ENCODE measurements around the gene ABCC2. TPM values are rescaled to one million over a fixed set of nuclear protein-coding genes. Genes with fewer than 3 reads are reported as not detected.

ABCC2 gene
- total and polyA plus RNA-seq, 8 donors, result 0.67 to 1.7 (median 1.1) TPM

- TF ChIP-seq CTCF (IDR thresholded peaks at IDR 0.05), result no peak
- FAIRE-seq (no peak), ATAC-seq (no peak), DNase-seq (no peak)
- Histone ChIP-seq H3K27me3 (no peaks in the 10 kb centered on the region), H3K36me3 (peaks cover 0 to 3% (median 0%) of the 10 kb centered on the region in 3 donors), H3K4me3 (no peak overlapping the region), H3K9me3 (no peaks in the 10 kb centered on the region), H3K27ac (no peak overlapping the region), H3K4me1 (no peaks in the 10 kb centered on the region)
- 84 to 88% methylated on average over 5 of the region's 5 CpGs for WGBS, 2 donors
- intact Hi-C loops (cut with DNase I), result no loop called here
These were observed 12.7 kb upstream of the ABCC2 start for GRCh38 chr10:99769706-99770105.

- WGBS, 2 donors, result 72 to 76% methylated on average over 4 of the region's 4 CpGs
- H3K36me3 ChIP-seq, result peaks cover 0 to 3% (median 0%) of the 10 kb centered on the region in 3 donors
- DNase-seq (no peak), FAIRE-seq (no peak), ATAC-seq (no peak)
- no peak overlapping the region for H3K4me3 ChIP-seq
- no peaks in the 10 kb centered on the region for H3K27me3 ChIP-seq
- TF ChIP-seq CTCF (IDR thresholded peaks at IDR 0.05), result no peak
- no peak overlapping the region for H3K27ac ChIP-seq
- no peaks in the 10 kb centered on the region for H3K4me1 ChIP-seq
- no peaks in the 10 kb centered on the region for H3K9me3 ChIP-seq
- intact Hi-C loops (cut with DNase I), result no loop called here
These were observed 11.9 kb upstream of the ABCC2 start for GRCh38 chr10:99770408-99771045.

GRCh38 chr10:99775850-99776249, 6.6 kb upstream of the ABCC2 start:
- intact Hi-C loops (cut with DNase I), result no loop called here
- no peaks in the 10 kb centered on the region for H3K9me3 ChIP-seq
- ATAC-seq (peak in 3 of 4 donors; percentile 39 to 74 (median 46)), DNase-seq (no peak), FAIRE-seq (peak; percentile 60)
- no peak overlapping the region for H3K4me3 ChIP-seq
- H3K27ac ChIP-seq, result no peak overlapping the region
- H3K36me3 ChIP-seq, result peaks cover 0 to 2% (median 1%) of the 10 kb centered on the region in 3 donors
- no peaks in the 10 kb centered on the region for H3K4me1 ChIP-seq
- TF ChIP-seq CTCF (IDR thresholded peaks at IDR 0.05), result no peak
- H3K27me3 ChIP-seq, result no peaks in the 10 kb centered on the region

GRCh38 chr10:99777918-99778714, 4.3 kb upstream of the ABCC2 start:
- Histone ChIP-seq H3K36me3 (peaks cover 0 to 2% (median 0%) of the 10 kb centered on the region in 3 donors), H3K27me3 (no peaks in the 10 kb centered on the region), H3K4me1 (no peaks in the 10 kb centered on the region), H3K9me3 (no peaks in the 10 kb centered on the region), H3K4me3 (no peak overlapping the region), H3K27ac (no peak overlapping the region)
- TF ChIP-seq CTCF (IDR thresholded peaks at IDR 0.05), result no peak
- intact Hi-C loops (cut with DNase I), result no loop called here
- ATAC-seq (no peak), FAIRE-seq (no peak), DNase-seq (no peak)
- WGBS, 2 donors, result 86 to 91% methylated on average over 1 of the region's 1 CpG

GRCh38 chr10:99779335-99779734, 3.1 kb upstream of the ABCC2 start:
- TF ChIP-seq CTCF (IDR thresholded peaks at IDR 0.05), result no peak
- no peaks in the 10 kb centered on the region for H3K27me3 ChIP-seq
- 66 to 73% methylated on average over 4 of the region's 4 CpGs for WGBS, 2 donors
- DNase-seq (no peak), ATAC-seq (peak in 2 of 4 donors; percentile 42 to 69), FAIRE-seq (no peak)
- H3K36me3 ChIP-seq, result peaks cover 0 to 2% (median 0%) of the 10 kb centered on the region in 3 donors
- no peaks in the 10 kb centered on the region for H3K4me1 ChIP-seq
- H3K9me3 ChIP-seq, result no peaks in the 10 kb centered on the region
- no peak overlapping the region for H3K4me3 ChIP-seq
- intact Hi-C loops (cut with DNase I), result no loop called here
- H3K27ac ChIP-seq, result no peak overlapping the region
